ENCODE data around the gene SLC35G3. TPM values are rescaled to one million over a fixed set of nuclear protein-coding genes. Genes with fewer than 3 reads are reported as not detected.
"Not testable (repeated sequence)": the region's sequence is repeated elsewhere in the genome, so short reads cannot be mapped to it uniquely, and the experiment has no call there.

SLC35G3 gene
- total RNA-seq, 1 experiment from 2014 or later, result not detected

DNA sequence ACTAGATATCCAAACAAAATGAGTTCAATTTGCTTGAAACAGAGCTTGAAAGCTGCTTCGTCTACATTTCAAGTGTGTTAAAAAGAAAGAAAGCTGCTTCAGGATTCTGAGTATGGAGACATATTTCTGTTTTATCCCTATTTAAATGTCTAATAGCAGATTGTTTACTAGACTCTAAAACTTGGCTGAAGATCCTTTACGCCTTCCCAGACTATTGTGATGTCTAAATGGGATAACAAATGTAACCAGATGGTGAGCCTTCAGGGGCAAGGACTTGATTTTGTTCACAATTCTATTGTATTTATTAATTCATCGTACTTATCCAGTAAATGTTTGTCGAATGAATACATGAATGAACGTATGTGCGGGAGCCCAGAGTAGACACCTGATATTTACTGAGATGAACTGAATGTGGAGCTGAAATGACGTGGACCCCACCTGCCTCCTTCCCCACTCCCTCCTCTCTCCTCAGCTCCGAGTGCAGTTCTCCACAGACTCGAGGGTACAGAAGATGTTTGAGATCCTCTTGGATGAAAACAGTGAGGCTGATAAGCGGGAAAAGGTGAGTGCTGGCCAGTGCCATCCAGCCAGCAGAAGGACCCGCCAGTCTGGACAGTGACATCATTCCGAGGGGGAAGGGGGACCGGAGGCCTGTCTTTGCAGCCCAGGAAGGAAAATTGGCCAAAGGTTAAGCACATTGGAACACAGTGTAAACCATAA, 41.6 kb downstream of the SLC35G3 start:
- H2BK20ac ChIP-seq (ENCODE audit: low read depth, low read length, poor library complexity, severe bottlenecking), result no peak overlapping the region
- no peaks in the 10 kb centered on the region for H3K79me2 ChIP-seq (ENCODE audit: insufficient read depth, low read length)
- no peaks in the 10 kb centered on the region for H3K9me3 ChIP-seq (ENCODE audit: control insufficient read depth, low read depth, low read length)
- WGBS (ENCODE audit: extremely low coverage, insufficient read length, low lambda C conversion rate), result no CpG with 5 or more reads among the region's 13 CpGs
- H3K56ac ChIP-seq (ENCODE audit: insufficient read length, low read depth, low read length), result no peak overlapping the region
- no peak overlapping the region for H2BK15ac ChIP-seq (ENCODE audit: low read depth, low read length)
- H3K27me3 ChIP-seq (ENCODE audit: insufficient read depth, low read length), result no peaks in the 10 kb centered on the region
- no peak overlapping the region for H2AFZ ChIP-seq (ENCODE audit: low read length)
- no peak overlapping the region for H2BK5ac ChIP-seq (ENCODE audit: insufficient read length, low read length)
- no peaks in the 10 kb centered on the region for H4K20me1 ChIP-seq (ENCODE audit: control insufficient read depth, insufficient read depth, insufficient read length)
- H3K23me2 ChIP-seq (ENCODE audit: insufficient read length, low read depth, low read length, poor library complexity, severe bottlenecking), result no peaks in the 10 kb centered on the region
- Mint-ChIP-seq H3K4me3 (no peak overlapping the region), H3K36me3 (ENCODE audit: insufficient read depth in 1 of 3, low read depth in 3 of 3) (no peaks in the 10 kb centered on the region), H3K9me3 (no peaks in the 10 kb centered on the region), H3K27ac (no peak overlapping the region; a peak in 1 of 7 replicates), H3K4me1 (peaks cover 4 to 8% of the 10 kb centered on the region in 2 experiments; a peak in 3 of 4 replicates), H3K27me3 (ENCODE audit: low read depth) (peaks cover 5% of the 10 kb centered on the region)
- H4K5ac ChIP-seq (ENCODE audit: insufficient read length, low read depth, low read length), result no peak overlapping the region
- no peak overlapping the region for H3K27ac ChIP-seq (ENCODE audit: insufficient read length, low read depth, low read length)
- no peak overlapping the region for H3K23ac ChIP-seq (ENCODE audit: insufficient read length, low read depth, low read length)
- H3K4me2 ChIP-seq (ENCODE audit: insufficient read depth, insufficient read length, low read length), result no peak overlapping the region
- no peaks in the 10 kb centered on the region for H3K79me1 ChIP-seq (ENCODE audit: insufficient read depth, low read depth, low read length, poor library complexity, severe bottlenecking)
- no peak overlapping the region for H3K9ac ChIP-seq (ENCODE audit: extremely low read depth, insufficient read length, low read length)
- no peak overlapping the region for H2AK5ac ChIP-seq (ENCODE audit: insufficient read length, low read length)
- H2BK12ac ChIP-seq (ENCODE audit: insufficient read length, low read depth, low read length), result no peak overlapping the region
- no peak overlapping the region for H3T11ph ChIP-seq (ENCODE audit: low read length)
- H3K4me1 ChIP-seq (ENCODE audit: insufficient read depth, low read length), result no peaks in the 10 kb centered on the region; the same call in 1 of the 2 replicates
- no peak overlapping the region for H3K14ac ChIP-seq (ENCODE audit: insufficient read depth, low read length)
- H3K4ac ChIP-seq (ENCODE audit: low read depth, low read length), result no peak overlapping the region
- no peak overlapping the region for H4K8ac ChIP-seq (replicated peaks; ENCODE audit: insufficient read length, low read depth, low read length)
- no peak for DNase-seq
- no peak overlapping the region for H2BK120ac ChIP-seq (ENCODE audit: low read depth, low read length, poor library complexity, severe bottlenecking)
- H3K18ac ChIP-seq (ENCODE audit: insufficient read length, low read depth, low read length), result no peak overlapping the region
- TF ChIP-seq, protein P1, sequence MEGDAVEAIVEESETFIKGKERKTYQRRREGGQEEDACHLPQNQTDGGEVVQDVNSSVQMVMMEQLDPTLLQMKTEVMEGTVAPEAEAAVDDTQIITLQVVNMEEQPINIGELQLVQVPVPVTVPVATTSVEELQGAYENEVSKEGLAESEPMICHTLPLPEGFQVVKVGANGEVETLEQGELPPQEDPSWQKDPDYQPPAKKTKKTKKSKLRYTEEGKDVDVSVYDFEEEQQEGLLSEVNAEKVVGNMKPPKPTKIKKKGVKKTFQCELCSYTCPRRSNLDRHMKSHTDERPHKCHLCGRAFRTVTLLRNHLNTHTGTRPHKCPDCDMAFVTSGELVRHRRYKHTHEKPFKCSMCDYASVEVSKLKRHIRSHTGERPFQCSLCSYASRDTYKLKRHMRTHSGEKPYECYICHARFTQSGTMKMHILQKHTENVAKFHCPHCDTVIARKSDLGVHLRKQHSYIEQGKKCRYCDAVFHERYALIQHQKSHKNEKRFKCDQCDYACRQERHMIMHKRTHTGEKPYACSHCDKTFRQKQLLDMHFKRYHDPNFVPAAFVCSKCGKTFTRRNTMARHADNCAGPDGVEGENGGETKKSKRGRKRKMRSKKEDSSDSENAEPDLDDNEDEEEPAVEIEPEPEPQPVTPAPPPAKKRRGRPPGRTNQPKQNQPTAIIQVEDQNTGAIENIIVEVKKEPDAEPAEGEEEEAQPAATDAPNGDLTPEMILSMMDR (conservative IDR thresholded peaks at IDR 0.05), result no peak
- H4K91ac ChIP-seq (ENCODE audit: insufficient read length, low read depth, low read length), result no peak overlapping the region

DNA sequence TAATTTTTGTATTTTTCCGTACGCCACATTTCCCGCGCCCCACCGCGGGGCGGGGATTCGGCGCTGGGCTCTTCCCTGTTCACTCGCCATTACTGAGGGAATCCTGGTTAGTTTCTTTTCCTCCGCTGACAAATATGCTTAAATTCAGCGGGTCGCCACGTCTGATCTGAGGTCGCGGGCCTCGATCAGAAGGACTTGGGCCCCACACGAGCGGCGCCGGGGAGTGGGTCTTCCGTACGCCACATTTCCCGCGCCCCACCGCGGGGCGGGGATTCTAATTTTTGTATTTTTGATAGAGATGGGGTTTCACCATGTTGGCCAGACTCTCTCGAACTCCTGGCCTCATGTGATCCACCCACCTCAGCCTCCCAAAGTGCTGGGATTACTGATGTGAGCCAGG, 43.1 kb downstream of the SLC35G3 start:
- no CpG with 5 or more reads among the region's 29 CpGs for WGBS (ENCODE audit: extremely low coverage, insufficient read length, low lambda C conversion rate)
- not testable (repeated sequence) for H3K27ac Mint-ChIP-seq; H3K27me3 ChIP-seq (ENCODE audit: insufficient read depth, low read length)

More for the DNA sequence above, 43.1 kb downstream of the SLC35G3 start:
- not testable (repeated sequence) for H2BK120ac ChIP-seq (ENCODE audit: low read depth, low read length, poor library complexity, severe bottlenecking); H3K4me2 ChIP-seq (ENCODE audit: insufficient read depth, insufficient read length, low read length); H2BK20ac ChIP-seq (ENCODE audit: low read depth, low read length, poor library complexity, severe bottlenecking); H3K18ac ChIP-seq (ENCODE audit: insufficient read length, low read depth, low read length); H3K4me1 ChIP-seq (ENCODE audit: insufficient read depth, low read length); H2AFZ ChIP-seq (ENCODE audit: low read length); H4K8ac ChIP-seq (replicated peaks; ENCODE audit: insufficient read length, low read depth, low read length); H3K9me3 ChIP-seq (ENCODE audit: control insufficient read depth, low read depth, low read length); H3K14ac ChIP-seq (ENCODE audit: insufficient read depth, low read length); H3K23ac ChIP-seq (ENCODE audit: insufficient read length, low read depth, low read length); H3K9me3 Mint-ChIP-seq; H4K5ac ChIP-seq (ENCODE audit: insufficient read length, low read depth, low read length); H4K20me1 ChIP-seq (ENCODE audit: control insufficient read depth, insufficient read depth, insufficient read length); H4K91ac ChIP-seq (ENCODE audit: insufficient read length, low read depth, low read length); H2BK12ac ChIP-seq (ENCODE audit: insufficient read length, low read depth, low read length); H3K4me3 Mint-ChIP-seq; H3K27ac ChIP-seq (ENCODE audit: insufficient read length, low read depth, low read length); H3K23me2 ChIP-seq (ENCODE audit: insufficient read length, low read depth, low read length, poor library complexity, severe bottlenecking); DNase-seq; H3K9ac ChIP-seq (ENCODE audit: extremely low read depth, insufficient read length, low read length); H3T11ph ChIP-seq (ENCODE audit: low read length); H2BK5ac ChIP-seq (ENCODE audit: insufficient read length, low read length); H2AK5ac ChIP-seq (ENCODE audit: insufficient read length, low read length); H2BK15ac ChIP-seq (ENCODE audit: low read depth, low read length); H3K79me2 ChIP-seq (ENCODE audit: insufficient read depth, low read length); H3K27me3 Mint-ChIP-seq (ENCODE audit: low read depth); H3K56ac ChIP-seq (ENCODE audit: insufficient read length, low read depth, low read length); H3K4ac ChIP-seq (ENCODE audit: low read depth, low read length); H3K79me1 ChIP-seq (ENCODE audit: insufficient read depth, low read depth, low read length, poor library complexity, severe bottlenecking); H3K36me3 Mint-ChIP-seq (ENCODE audit: insufficient read depth in 1 of 3, low read depth in 3 of 3)
- H3K4me1 Mint-ChIP-seq, result peaks cover 6 to 16% of the 10 kb centered on the region in 2 experiments

All from H9 (cell line).